Activated CD8-positive, alpha-beta T cell treated with anti-CD3 and anti-CD28 coated beads for 36 hours (primary cell): ENCODE results near the gene SHROOM3. TPM values are rescaled to one million over a fixed set of nuclear protein-coding genes. Genes with fewer than 3 reads are reported as not detected.

ENCODE experiments used
- ATAC-seq: fragments of 200-7000 bp; cut with Tn5 transposase; one replicate; pipeline ENCODE4 v1.10.0; 2021; ENCODE audit warnings: mild to moderate bottlenecking, moderate library complexity
- CTCF ChIA-PET: fragments of 350-600 bp; sonication (Branson Sonifier 250); formaldehyde crosslinking; loops from one replicate; lab custom pipeline; 2021; ENCODE audit warnings: antibody characterized with exemption; lab: Charles Lee
- POLR2A ChIA-PET: fragments of 350-600 bp; sonication (Branson Sonifier 250); formaldehyde crosslinking; loops from one replicate; lab custom pipeline; 2021; ENCODE audit warnings: antibody characterized with exemption; lab: Charles Lee
- DNase-seq: peaks from one replicate; pipeline ENCODE4 v3.0.0-alpha.2; 2020
- H3K27ac Mint-ChIP-seq: one replicate; pipeline ENCODE4 v1.8.0; 2021; ENCODE audit warnings: mild to moderate bottlenecking, mixed read lengths
- H3K27me3 Mint-ChIP-seq: one replicate; pipeline ENCODE4 v1.8.0; 2021; ENCODE audit warnings: mixed read lengths
- H3K36me3 Mint-ChIP-seq: one replicate; pipeline ENCODE4 v1.8.0; 2021; ENCODE audit warnings: low read depth, mixed read lengths
- H3K4me1 Mint-ChIP-seq: one replicate; pipeline ENCODE4 v1.8.0; 2021; ENCODE audit warnings: low read depth, mixed read lengths
- H3K4me3 Mint-ChIP-seq: one replicate; pipeline ENCODE4 v1.8.0; 2021; ENCODE audit warnings: mild to moderate bottlenecking, moderate library complexity, mixed read lengths
- H3K9me3 Mint-ChIP-seq: one replicate; pipeline ENCODE4 v1.8.0; 2021; ENCODE audit warnings: mixed read lengths
- intact Hi-C: fragments of 100-400 bp; cut with micrococcal nuclease; formaldehyde crosslinking; loops from one replicate; pipeline ENCODE4 v1.10.0; 2022
- total RNA-seq, 2 experiments: library from RNA; stranded (reverse); gene quantifications; one replicate each; pipeline ENCODE4 v1.2.3, GENCODE V29; 2021
- TF ChIP-seq, protein P1 (sequence below): fragments of 200-600 bp; IDR thresholded peaks from one replicate; pipeline ENCODE4 v1.8.0; 2022; ENCODE audit warnings: antibody characterized with exemption, mild to moderate bottlenecking

The SHROOM3 gene
- total RNA-seq, 2 experiments from 2014 or later: not detected

DNA sequence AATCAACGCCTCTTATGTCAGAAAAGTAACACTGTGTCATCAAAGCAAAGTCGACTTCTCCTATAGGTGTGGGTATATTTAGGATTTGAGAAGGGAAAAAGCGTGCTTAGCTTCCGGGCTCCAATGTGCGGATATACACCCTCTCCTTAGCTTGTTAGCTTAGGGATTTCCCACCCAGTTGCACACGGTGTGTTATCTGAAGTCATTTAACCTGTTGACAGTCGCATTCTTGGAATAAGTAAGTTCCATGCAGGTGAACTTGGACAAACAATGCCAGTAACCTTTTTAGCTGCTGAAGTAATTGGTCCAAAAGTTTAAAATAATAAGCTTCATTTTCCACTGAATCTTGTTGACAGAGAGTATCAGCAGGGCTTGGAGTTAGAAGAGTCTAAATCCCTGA, 113.7 kb downstream of the SHROOM3 start:
- ATAC-seq: no peak
- H3K4me3 Mint-ChIP-seq: no peak overlapping the region
- POLR2A ChIA-PET: no interaction called here
- H3K27me3 Mint-ChIP-seq: peaks cover 4% of the 10 kb centered on the region
- TF ChIP-seq, protein P1, sequence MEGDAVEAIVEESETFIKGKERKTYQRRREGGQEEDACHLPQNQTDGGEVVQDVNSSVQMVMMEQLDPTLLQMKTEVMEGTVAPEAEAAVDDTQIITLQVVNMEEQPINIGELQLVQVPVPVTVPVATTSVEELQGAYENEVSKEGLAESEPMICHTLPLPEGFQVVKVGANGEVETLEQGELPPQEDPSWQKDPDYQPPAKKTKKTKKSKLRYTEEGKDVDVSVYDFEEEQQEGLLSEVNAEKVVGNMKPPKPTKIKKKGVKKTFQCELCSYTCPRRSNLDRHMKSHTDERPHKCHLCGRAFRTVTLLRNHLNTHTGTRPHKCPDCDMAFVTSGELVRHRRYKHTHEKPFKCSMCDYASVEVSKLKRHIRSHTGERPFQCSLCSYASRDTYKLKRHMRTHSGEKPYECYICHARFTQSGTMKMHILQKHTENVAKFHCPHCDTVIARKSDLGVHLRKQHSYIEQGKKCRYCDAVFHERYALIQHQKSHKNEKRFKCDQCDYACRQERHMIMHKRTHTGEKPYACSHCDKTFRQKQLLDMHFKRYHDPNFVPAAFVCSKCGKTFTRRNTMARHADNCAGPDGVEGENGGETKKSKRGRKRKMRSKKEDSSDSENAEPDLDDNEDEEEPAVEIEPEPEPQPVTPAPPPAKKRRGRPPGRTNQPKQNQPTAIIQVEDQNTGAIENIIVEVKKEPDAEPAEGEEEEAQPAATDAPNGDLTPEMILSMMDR: no peak
- DNase-seq: no peak
- H3K27ac Mint-ChIP-seq: no peak overlapping the region
- CTCF ChIA-PET: interaction anchor here (0.9 kb wide), 1 partner anchor 15 kb away, joined by 3 read pairs; no protein-coding TSS in a partner anchor
- peaks cover 12% of the 10 kb centered on the region for H3K4me1 Mint-ChIP-seq
- H3K9me3 Mint-ChIP-seq: no peaks in the 10 kb centered on the region
- intact Hi-C loops: no loop called here
- H3K36me3 Mint-ChIP-seq: no peaks in the 10 kb centered on the region

DNA sequence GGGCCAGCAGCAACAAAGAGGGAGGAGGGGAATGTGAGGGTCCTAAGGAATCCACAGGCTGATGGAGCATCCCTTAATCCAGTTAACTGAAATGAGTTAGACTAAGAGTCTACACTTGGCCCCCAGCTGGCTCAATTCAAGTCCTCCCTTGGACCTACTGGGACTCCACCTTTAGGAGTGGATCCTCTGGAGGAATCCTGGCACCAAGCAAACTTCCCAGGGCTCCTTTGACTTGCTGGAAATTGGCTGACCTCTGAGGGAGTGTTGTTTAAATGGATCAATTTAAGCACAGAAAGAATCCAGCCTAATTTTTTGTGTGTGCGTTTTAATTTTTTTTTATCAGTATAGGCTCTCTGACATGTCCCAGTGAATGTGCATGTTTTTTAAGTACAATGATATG, 114.7 kb downstream of the SHROOM3 start:
- ChIA-PET POLR2A (no interaction called here), CTCF (no interaction called here)
- ATAC-seq (no peak), DNase-seq (no peak)
- H3K4me1 Mint-ChIP-seq: peaks cover 9% of the 10 kb centered on the region
- H3K4me3 Mint-ChIP-seq: no peak overlapping the region
- H3K27ac Mint-ChIP-seq: no peak overlapping the region
- intact Hi-C loops: no loop called here
- no peaks in the 10 kb centered on the region for H3K36me3 Mint-ChIP-seq
- H3K9me3 Mint-ChIP-seq: no peaks in the 10 kb centered on the region
- TF ChIP-seq, protein P1: no peak
- H3K27me3 Mint-ChIP-seq: peaks cover 4% of the 10 kb centered on the region

DNA sequence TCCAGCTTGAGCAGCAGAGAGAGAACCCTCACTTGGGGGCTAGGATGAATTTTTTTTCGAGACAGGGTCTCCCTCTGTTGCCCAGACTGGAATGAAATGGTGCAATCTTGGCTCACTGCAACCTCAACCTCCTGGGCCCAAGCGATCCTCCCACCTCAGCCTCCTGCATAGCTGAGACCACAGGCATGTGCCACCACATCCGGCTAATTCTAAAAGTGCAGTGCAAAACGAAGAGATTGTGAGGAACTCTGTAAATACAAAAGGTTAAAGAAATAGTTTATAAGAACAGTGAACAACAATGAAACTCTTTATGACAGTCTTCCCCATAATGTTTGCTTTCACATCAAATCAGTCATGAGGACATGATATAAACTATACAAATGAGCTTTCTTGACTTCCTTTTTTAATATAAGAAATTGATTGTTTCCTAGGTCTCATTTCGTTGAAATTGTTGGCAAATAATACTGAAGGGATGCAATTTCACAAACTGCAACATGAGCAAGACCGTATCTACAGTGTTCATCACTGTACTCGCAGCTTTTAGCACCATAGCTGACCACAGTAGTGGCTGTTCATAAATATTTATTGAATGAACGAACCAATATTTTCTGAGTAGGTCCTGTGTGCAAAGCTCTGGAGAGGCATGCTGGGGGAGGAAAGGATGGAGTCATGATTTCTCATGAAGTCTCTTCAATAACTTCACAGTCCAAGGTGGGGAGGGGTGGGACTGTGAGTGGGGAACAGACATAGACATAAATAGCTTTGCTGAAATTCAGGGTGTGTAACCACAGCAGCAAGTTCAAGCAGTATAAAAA, 116.1 kb downstream of the SHROOM3 start:
- no peaks in the 10 kb centered on the region for H3K4me1 Mint-ChIP-seq
- H3K27ac Mint-ChIP-seq: no peak overlapping the region
- H3K9me3 Mint-ChIP-seq: no peaks in the 10 kb centered on the region
- no peaks in the 10 kb centered on the region for H3K36me3 Mint-ChIP-seq
- TF ChIP-seq, protein P1: no peak
- POLR2A ChIA-PET: no interaction called here
- peaks cover 4% of the 10 kb centered on the region for H3K27me3 Mint-ChIP-seq
- intact Hi-C loops: no loop called here
- ATAC-seq (no peak), DNase-seq (no peak)
- no peak overlapping the region for H3K4me3 Mint-ChIP-seq
- CTCF ChIA-PET: no interaction called here

DNA sequence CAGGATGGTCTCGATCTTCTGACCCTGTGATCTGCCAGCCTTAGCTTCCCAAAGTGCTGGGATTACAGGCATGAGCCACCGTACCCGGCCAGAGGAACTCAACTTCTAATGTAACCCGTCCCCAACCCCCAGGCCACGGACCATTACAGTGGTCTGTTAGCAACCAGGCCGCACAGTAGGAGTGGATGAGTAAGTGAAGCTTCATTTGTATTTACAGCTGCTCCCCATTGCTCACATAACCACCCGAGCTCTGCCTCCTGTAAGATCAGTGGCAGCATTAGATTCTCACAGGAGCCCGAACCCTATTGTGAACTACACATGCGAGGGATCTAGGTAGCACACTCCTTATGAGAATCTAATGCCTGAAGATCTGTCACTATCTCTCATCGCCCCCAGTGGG, 119.6 kb downstream of the SHROOM3 start:
- TF ChIP-seq, protein P1: no peak
- intact Hi-C loops: no loop called here
- ATAC-seq: no peak
- H3K4me3 Mint-ChIP-seq: no peak overlapping the region
- H3K4me1 Mint-ChIP-seq: no peaks in the 10 kb centered on the region
- no peaks in the 10 kb centered on the region for H3K9me3 Mint-ChIP-seq
- ChIA-PET CTCF (no interaction called here), POLR2A (interaction anchor here (1.4 kb wide), 1 partner anchor 12 kb away, joined by 3 read pairs; no protein-coding TSS in a partner anchor)
- H3K27me3 Mint-ChIP-seq: peaks cover 5% of the 10 kb centered on the region
- no peaks in the 10 kb centered on the region for H3K36me3 Mint-ChIP-seq
- DNase-seq: no peak
- no peak overlapping the region for H3K27ac Mint-ChIP-seq

DNA sequence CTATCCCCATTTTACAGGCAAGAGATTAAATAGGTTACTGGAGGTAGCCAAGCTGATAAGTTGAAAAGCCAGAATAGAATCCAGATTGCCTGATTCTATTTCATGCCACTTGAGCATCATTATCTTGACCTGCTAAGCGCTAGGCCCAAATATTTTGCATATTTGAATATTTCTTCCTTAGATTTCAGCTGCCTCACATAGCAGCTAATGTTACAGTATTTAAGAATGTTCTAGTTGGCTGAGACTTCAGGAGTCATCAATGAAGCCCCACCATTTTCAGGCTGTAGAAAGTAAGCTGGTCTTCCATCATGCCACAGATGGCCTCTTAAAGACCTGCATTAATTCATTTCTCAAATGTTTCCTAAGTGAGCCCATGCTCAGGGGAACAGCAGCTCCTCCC, 121.4 kb downstream of the SHROOM3 start:
- Mint-ChIP-seq H3K4me1 (no peaks in the 10 kb centered on the region), H3K27me3 (peaks cover 7% of the 10 kb centered on the region), H3K4me3 (no peak overlapping the region), H3K27ac (no peak overlapping the region), H3K36me3 (no peaks in the 10 kb centered on the region), H3K9me3 (no peaks in the 10 kb centered on the region)
- ATAC-seq (no peak), DNase-seq (no peak)
- ChIA-PET CTCF (interaction anchor here (1.1 kb wide), 1 partner anchor 52 kb away, joined by 3 read pairs; no protein-coding TSS in a partner anchor), POLR2A (no interaction called here)
- intact Hi-C loops: no loop called here
- TF ChIP-seq, protein P1: no peak
